Memory B cell (primary cell): ENCODE results near the gene MGAM2.
"Not testable (repeated sequence)": the region's sequence is repeated elsewhere in the genome, so short reads cannot be mapped to it uniquely, and the experiment has no call there.

Experiments used
- ATAC-seq: fragments of 150-1000 bp; cut with Tn5 transposase; 2 replicates; pipeline ENCODE4 v1.10.0; 2021; ENCODE audit warnings: low read depth, mild to moderate bottlenecking, moderate library complexity
- DNase-seq, 2 donors: peaks; one replicate each; pipeline ENCODE4 v3.0.0; 2022; ENCODE audit warnings: low spot score in 2 of 2
- H3K27ac Mint-ChIP-seq: one replicate; pipeline ENCODE4 v1.8.0; 2022; ENCODE audit warnings: mild to moderate bottlenecking, moderate library complexity, mixed read lengths
- H3K27me3 Mint-ChIP-seq: one replicate; pipeline ENCODE4 v1.8.0; 2022; ENCODE audit warnings: mixed read lengths
- H3K36me3 Mint-ChIP-seq: one replicate; pipeline ENCODE4 v1.8.0; 2022; ENCODE audit warnings: mild to moderate bottlenecking, mixed read lengths
- H3K4me1 Mint-ChIP-seq: one replicate; pipeline ENCODE4 v1.8.0; 2022; ENCODE audit warnings: mixed read lengths
- H3K4me3 Mint-ChIP-seq: one replicate; pipeline ENCODE4 v1.8.0; 2022; ENCODE audit warnings: mild to moderate bottlenecking, moderate library complexity, mixed read lengths
- H3K9me3 Mint-ChIP-seq: one replicate; pipeline ENCODE4 v1.8.0; 2022; ENCODE audit warnings: mixed read lengths

Gene MGAM2

GRCh38 chr7:142101794-142102193, 9.7 kb upstream of the MGAM2 start:
- not testable (repeated sequence) for H3K27ac Mint-ChIP-seq, H3K36me3 Mint-ChIP-seq, H3K4me1 Mint-ChIP-seq, H3K4me3 Mint-ChIP-seq, H3K9me3 Mint-ChIP-seq, DNase-seq, H3K27me3 Mint-ChIP-seq, ATAC-seq

- Mint-ChIP-seq H3K27ac (no peak overlapping the region), H3K4me3 (no peak overlapping the region), H3K27me3 (peaks cover 2% of the 10 kb centered on the region), H3K4me1 (no peaks in the 10 kb centered on the region), H3K9me3 (no peaks in the 10 kb centered on the region), H3K36me3 (no peaks in the 10 kb centered on the region)
- no peak for ATAC-seq
- no peak for DNase-seq
Observed at GRCh38 chr7:142104550-142105527, 6.7 kb upstream of the MGAM2 start.

- H3K9me3 Mint-ChIP-seq: peaks cover 2% of the 10 kb centered on the region
- ATAC-seq (no peak), DNase-seq (no peak)
- H3K4me3 Mint-ChIP-seq: no peak overlapping the region
- no peaks in the 10 kb centered on the region for H3K4me1 Mint-ChIP-seq
- H3K27me3 Mint-ChIP-seq: peaks cover 4% of the 10 kb centered on the region
- no peaks in the 10 kb centered on the region for H3K36me3 Mint-ChIP-seq
- no peak overlapping the region for H3K27ac Mint-ChIP-seq
Observed at GRCh38 chr7:142108728-142109505, 2.6 kb upstream of the MGAM2 start.

GRCh38 chr7:142110098-142110497, 1.4 kb upstream of the MGAM2 start:
- H3K27ac Mint-ChIP-seq: no peak overlapping the region
- no peaks in the 10 kb centered on the region for H3K4me1 Mint-ChIP-seq
- DNase-seq (no peak), ATAC-seq (no peak)
- no peak overlapping the region for H3K4me3 Mint-ChIP-seq
- H3K36me3 Mint-ChIP-seq: no peaks in the 10 kb centered on the region
- peaks cover 4% of the 10 kb centered on the region for H3K27me3 Mint-ChIP-seq
- H3K9me3 Mint-ChIP-seq: peaks cover 6% of the 10 kb centered on the region

- no peak overlapping the region for H3K27ac Mint-ChIP-seq
- ATAC-seq (no peak), DNase-seq (no peak)
- H3K4me1 Mint-ChIP-seq: no peaks in the 10 kb centered on the region
- H3K36me3 Mint-ChIP-seq: no peaks in the 10 kb centered on the region
- H3K9me3 Mint-ChIP-seq: peaks cover 8% of the 10 kb centered on the region
- peaks cover 4% of the 10 kb centered on the region for H3K27me3 Mint-ChIP-seq
- no peak overlapping the region for H3K4me3 Mint-ChIP-seq
Observed at GRCh38 chr7:142110638-142111037, 880 bp upstream of the MGAM2 start.

GRCh38 chr7:142112086-142112485, 568 bp downstream of the MGAM2 start:
- H3K4me1 Mint-ChIP-seq: no peaks in the 10 kb centered on the region
- DNase-seq (no peak), ATAC-seq (no peak)
- no peaks in the 10 kb centered on the region for H3K36me3 Mint-ChIP-seq
- H3K27me3 Mint-ChIP-seq: peaks cover 4% of the 10 kb centered on the region
- H3K4me3 Mint-ChIP-seq: no peak overlapping the region
- no peak overlapping the region for H3K27ac Mint-ChIP-seq
- H3K9me3 Mint-ChIP-seq: peaks cover 8% of the 10 kb centered on the region

GRCh38 chr7:142114207-142114606, 2.7 kb downstream of the MGAM2 start:
- Mint-ChIP-seq H3K36me3 (no peaks in the 10 kb centered on the region), H3K27me3 (peaks cover 4% of the 10 kb centered on the region), H3K9me3 (peaks cover 8% of the 10 kb centered on the region), H3K27ac (no peak overlapping the region), H3K4me1 (no peaks in the 10 kb centered on the region), H3K4me3 (no peak overlapping the region)
- DNase-seq: no peak
- ATAC-seq: no peak

- DNase-seq (no peak), ATAC-seq (no peak)
- H3K27me3 Mint-ChIP-seq: no peaks in the 10 kb centered on the region
- H3K36me3 Mint-ChIP-seq: no peaks in the 10 kb centered on the region
- peaks cover 2% of the 10 kb centered on the region for H3K9me3 Mint-ChIP-seq
- H3K4me1 Mint-ChIP-seq: no peaks in the 10 kb centered on the region
- no peak overlapping the region for H3K27ac Mint-ChIP-seq
- H3K4me3 Mint-ChIP-seq: no peak overlapping the region
Observed at GRCh38 chr7:142120524-142120923, 9.0 kb downstream of the MGAM2 start.

GRCh38 chr7:142123184-142123583, 11.7 kb downstream of the MGAM2 start:
- H3K27me3 Mint-ChIP-seq: no peaks in the 10 kb centered on the region
- no peak overlapping the region for H3K4me3 Mint-ChIP-seq
- no peak overlapping the region for H3K27ac Mint-ChIP-seq
- DNase-seq: no peak
- H3K4me1 Mint-ChIP-seq: no peaks in the 10 kb centered on the region
- peaks cover 4% of the 10 kb centered on the region for H3K9me3 Mint-ChIP-seq
- ATAC-seq: no peak
- H3K36me3 Mint-ChIP-seq: no peaks in the 10 kb centered on the region

GRCh38 chr7:142125256-142125955, 13.9 kb downstream of the MGAM2 start:
- no peak for ATAC-seq

GRCh38 chr7:142130267-142130666, 18.7 kb downstream of the MGAM2 start:
- ATAC-seq (no peak), DNase-seq (no peak)
- Mint-ChIP-seq H3K27ac (no peak overlapping the region), H3K36me3 (no peaks in the 10 kb centered on the region), H3K4me1 (no peaks in the 10 kb centered on the region), H3K4me3 (no peak overlapping the region), H3K9me3 (peaks cover 2% of the 10 kb centered on the region), H3K27me3 (peaks cover 2% of the 10 kb centered on the region)

More at GRCh38 chr7:142125256-142125955, 13.9 kb downstream of the MGAM2 start:
- H3K9me3 Mint-ChIP-seq: peaks cover 4% of the 10 kb centered on the region
- no peaks in the 10 kb centered on the region for H3K4me1 Mint-ChIP-seq
- peaks cover under 1% of the 10 kb centered on the region for H3K27me3 Mint-ChIP-seq
- DNase-seq: no peak
- H3K27ac Mint-ChIP-seq: no peak overlapping the region
- H3K4me3 Mint-ChIP-seq: no peak overlapping the region
- H3K36me3 Mint-ChIP-seq: no peaks in the 10 kb centered on the region

- H3K27ac Mint-ChIP-seq: no peak overlapping the region
- H3K9me3 Mint-ChIP-seq: peaks cover 2% of the 10 kb centered on the region
- H3K27me3 Mint-ChIP-seq: peaks cover 2% of the 10 kb centered on the region
- H3K4me1 Mint-ChIP-seq: no peaks in the 10 kb centered on the region
- H3K4me3 Mint-ChIP-seq: no peak overlapping the region
- no peak for ATAC-seq
- no peak for DNase-seq
- H3K36me3 Mint-ChIP-seq: no peaks in the 10 kb centered on the region
Observed at GRCh38 chr7:142131439-142132185, 20.1 kb downstream of the MGAM2 start.

- H3K4me1 Mint-ChIP-seq: no peaks in the 10 kb centered on the region
- H3K27ac Mint-ChIP-seq: no peak overlapping the region
- H3K36me3 Mint-ChIP-seq: no peaks in the 10 kb centered on the region
- ATAC-seq (no peak), DNase-seq (no peak)
- peaks cover 1% of the 10 kb centered on the region for H3K9me3 Mint-ChIP-seq
- H3K27me3 Mint-ChIP-seq: peaks cover 2% of the 10 kb centered on the region
- no peak overlapping the region for H3K4me3 Mint-ChIP-seq
Observed at GRCh38 chr7:142133731-142134148, 22.2 kb downstream of the MGAM2 start.
